Stimulated activated CD4-positive, alpha-beta T cell treated with anti-CD3 and anti-CD28 coated beads, Interleukin-4, amount 100 ng/mL, for 48 hours (primary cell): ENCODE data around the gene ODF2L.

Source experiments
- DNase-seq, 2 donors: peaks; one replicate each; pipeline ENCODE4 v3.0.0-alpha.2; 2020; ENCODE audit warnings: low read depth in 2 of 2

ODF2L gene

GRCh38 chr1:86317926-86318325 is 78.2 kb downstream of the ODF2L start:
- DNase-seq, result no peak

GRCh38 chr1:86305731-86306130 is 90.4 kb downstream of the ODF2L start:
- DNase-seq, result no peak

- DNase-seq, result no peak
These were observed 93.0 kb downstream of the ODF2L start for GRCh38 chr1:86303041-86303690.
